ENCODE results near the gene ENGASE. TPM values are rescaled to one million over a fixed set of nuclear protein-coding genes. Genes with fewer than 3 reads are reported as not detected.

The ENGASE gene
- total RNA-seq, 3 donors from 2014 or later = 26.1 to 34.3 (median 30.5) TPM

GRCh38 chr17:79096477-79096876, 21.9 kb downstream of the ENGASE start:
- Mint-ChIP-seq H3K4me3 (no peak overlapping the region), H3K36me3 (ENCODE audit: insufficient read depth) (no peaks in the 10 kb centered on the region), H3K27me3 (ENCODE audit: low read depth) (peaks cover 56% of the 10 kb centered on the region), H3K4me1 (ENCODE audit: low read depth) (peaks cover 10% of the 10 kb centered on the region), H3K9me3 (no peaks in the 10 kb centered on the region)
- no peak for DNase-seq
- ATAC-seq = no peak

GRCh38 chr17:79097226-79098055, 22.8 kb downstream of the ENGASE start:
- Mint-ChIP-seq H3K4me1 (ENCODE audit: low read depth) (peaks cover 8% of the 10 kb centered on the region), H3K27me3 (ENCODE audit: low read depth) (peaks cover 54% of the 10 kb centered on the region), H3K4me3 (no peak overlapping the region), H3K36me3 (ENCODE audit: insufficient read depth) (no peaks in the 10 kb centered on the region), H3K9me3 (no peaks in the 10 kb centered on the region)
- DNase-seq (no peak), ATAC-seq (no peak)

DNA sequence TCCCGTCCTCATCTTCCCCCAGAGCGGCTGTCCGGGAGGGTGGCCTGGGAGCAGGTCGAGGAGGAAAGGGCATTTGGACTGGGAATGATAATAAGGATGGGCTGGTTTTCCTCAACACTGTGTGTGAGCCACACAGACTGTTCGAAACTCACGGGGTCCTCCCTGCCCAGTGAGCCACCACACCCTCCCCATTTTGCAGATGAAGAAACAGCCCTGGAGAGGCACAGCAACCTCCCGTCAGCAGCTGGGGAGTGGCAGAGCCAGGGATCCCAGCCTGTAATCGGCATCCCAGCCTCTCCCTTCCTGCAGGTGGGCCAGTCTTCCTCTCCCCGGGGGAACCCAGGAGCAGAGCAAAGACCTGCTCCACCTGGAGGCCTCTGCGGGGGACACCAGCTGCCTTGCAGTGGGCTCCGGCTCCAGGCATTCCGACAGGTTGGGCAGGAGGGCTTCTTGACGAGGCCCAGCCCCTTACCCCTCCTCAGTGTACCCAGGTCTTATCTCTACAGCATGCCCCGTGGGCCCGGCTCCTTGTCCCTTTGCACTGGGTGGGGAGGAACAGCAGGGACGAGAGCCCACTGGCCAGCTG, 23.8 kb downstream of the ENGASE start:
- Mint-ChIP-seq H3K27me3 (ENCODE audit: low read depth) (peaks cover 59% of the 10 kb centered on the region), H3K9me3 (no peaks in the 10 kb centered on the region), H3K36me3 (ENCODE audit: insufficient read depth) (no peaks in the 10 kb centered on the region), H3K4me3 (no peak overlapping the region), H3K4me1 (ENCODE audit: low read depth) (peaks cover 6% of the 10 kb centered on the region)
- ATAC-seq = no peak
- DNase-seq = no peak

- Mint-ChIP-seq H3K27me3 (ENCODE audit: low read depth) (peaks cover 57% of the 10 kb centered on the region), H3K4me3 (no peak overlapping the region), H3K36me3 (ENCODE audit: insufficient read depth) (no peaks in the 10 kb centered on the region), H3K9me3 (no peaks in the 10 kb centered on the region), H3K4me1 (ENCODE audit: low read depth) (peaks cover 4% of the 10 kb centered on the region)
- ATAC-seq (no peak), DNase-seq (no peak)
Measured at GRCh38 chr17:79100405-79100804, 25.8 kb downstream of the ENGASE start.

DNA sequence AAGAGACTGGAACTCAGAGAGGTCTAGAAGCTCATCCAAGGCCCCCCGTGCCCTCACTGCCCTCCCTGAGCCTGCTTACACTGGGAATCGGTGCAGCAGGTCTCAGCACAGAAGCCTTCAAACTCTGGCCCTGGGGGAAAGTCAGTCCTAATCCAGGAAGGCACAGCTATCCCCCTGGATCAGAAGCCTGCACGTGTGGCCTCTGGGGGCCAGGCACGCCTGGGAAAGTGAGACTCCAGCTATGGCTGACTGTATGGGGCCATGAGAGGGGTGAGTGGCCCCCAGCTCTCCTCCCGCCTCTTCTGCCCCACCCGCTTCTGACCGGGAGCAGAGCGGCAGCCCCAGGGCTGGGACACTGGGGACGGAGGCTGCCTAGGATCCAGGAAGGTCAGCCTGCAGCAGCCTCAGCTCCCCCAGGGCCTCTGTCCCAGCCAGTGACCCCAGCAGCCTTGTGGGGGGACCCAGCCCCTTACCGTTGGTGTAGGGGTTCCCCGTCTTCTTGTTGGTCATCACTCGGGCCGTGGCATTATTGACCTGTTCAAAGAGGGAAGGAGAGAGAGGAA, 26.6 kb downstream of the ENGASE start:
- Mint-ChIP-seq H3K4me1 (ENCODE audit: low read depth) (peaks cover 4% of the 10 kb centered on the region), H3K27me3 (ENCODE audit: low read depth) (peaks cover 51% of the 10 kb centered on the region), H3K4me3 (no peak overlapping the region), H3K9me3 (no peaks in the 10 kb centered on the region), H3K36me3 (ENCODE audit: insufficient read depth) (no peaks in the 10 kb centered on the region)
- ATAC-seq = no peak
- DNase-seq = no peak

GRCh38 chr17:79102214-79102613, 27.6 kb downstream of the ENGASE start:
- peaks cover 4% of the 10 kb centered on the region for H3K4me1 Mint-ChIP-seq (ENCODE audit: low read depth)
- H3K4me3 Mint-ChIP-seq = no peak overlapping the region
- peaks cover 46% of the 10 kb centered on the region for H3K27me3 Mint-ChIP-seq (ENCODE audit: low read depth)
- no peaks in the 10 kb centered on the region for H3K9me3 Mint-ChIP-seq
- no peak for ATAC-seq
- no peaks in the 10 kb centered on the region for H3K36me3 Mint-ChIP-seq (ENCODE audit: insufficient read depth)
- no peak for DNase-seq

DNA sequence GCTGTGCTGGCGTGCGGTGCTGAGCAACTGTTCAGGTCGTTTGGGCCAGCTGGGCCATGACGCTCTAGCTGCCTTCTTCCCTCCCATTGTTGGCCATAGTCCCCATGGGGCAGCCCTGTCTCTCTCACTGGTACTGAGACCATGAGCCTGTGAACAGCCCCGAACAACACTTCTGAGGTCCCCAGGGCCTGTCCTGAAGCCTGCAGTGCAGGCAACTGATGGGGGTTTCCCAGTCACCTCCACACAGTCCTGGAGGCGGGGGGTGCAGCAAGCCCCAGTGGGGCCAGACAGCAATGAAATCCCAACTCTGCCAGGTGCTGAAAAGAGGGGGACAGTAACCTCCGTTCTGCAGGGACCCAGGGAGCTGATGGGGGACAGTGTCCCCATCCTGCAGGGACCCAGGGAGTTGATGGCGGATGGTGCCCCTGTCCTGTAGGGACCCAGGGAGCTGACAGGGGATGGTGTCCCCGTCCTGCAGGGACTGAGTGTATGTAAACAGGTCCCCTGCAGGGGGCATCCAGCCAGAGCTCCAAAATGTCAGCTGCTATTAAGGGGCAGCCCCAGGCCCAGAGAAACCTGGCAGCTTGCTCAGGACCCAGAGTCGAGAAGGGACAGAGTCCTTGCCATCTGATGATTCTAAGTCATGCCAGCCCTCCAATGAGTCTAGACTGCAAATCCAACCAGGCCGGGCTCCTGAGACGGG, 30.4 kb downstream of the ENGASE start:
- no peaks in the 10 kb centered on the region for H3K9me3 Mint-ChIP-seq
- ATAC-seq = no peak
- no peak overlapping the region for H3K4me3 Mint-ChIP-seq
- no peaks in the 10 kb centered on the region for H3K4me1 Mint-ChIP-seq (ENCODE audit: low read depth)
- peaks cover 22% of the 10 kb centered on the region for H3K27me3 Mint-ChIP-seq (ENCODE audit: low read depth)
- DNase-seq = no peak
- H3K36me3 Mint-ChIP-seq (ENCODE audit: insufficient read depth) = no peaks in the 10 kb centered on the region

DNA sequence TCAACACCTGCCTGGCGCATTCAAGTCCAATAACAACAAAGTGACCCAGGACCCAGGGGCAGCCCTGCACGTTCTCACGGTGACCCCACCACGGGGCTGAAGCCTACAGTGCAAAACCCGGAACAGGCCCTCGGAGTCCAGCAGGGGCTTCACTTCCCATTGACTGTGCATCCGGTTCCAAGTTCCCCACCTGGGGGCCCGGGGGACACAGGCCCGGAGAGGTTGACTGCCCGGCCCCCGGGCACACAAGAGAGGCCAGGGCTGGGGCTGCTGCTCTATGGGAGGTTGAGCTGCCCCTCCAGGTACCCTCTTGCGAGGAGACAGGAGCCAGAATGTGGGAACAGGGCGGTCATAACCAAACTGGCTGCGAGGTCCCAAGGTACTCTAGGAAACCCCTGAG, 31.3 kb downstream of the ENGASE start:
- ATAC-seq (no peak), DNase-seq (no peak)
- Mint-ChIP-seq H3K4me1 (ENCODE audit: low read depth) (no peaks in the 10 kb centered on the region), H3K9me3 (no peaks in the 10 kb centered on the region), H3K4me3 (no peak overlapping the region), H3K27me3 (ENCODE audit: low read depth) (peaks cover 17% of the 10 kb centered on the region), H3K36me3 (ENCODE audit: insufficient read depth) (no peaks in the 10 kb centered on the region)

- Mint-ChIP-seq H3K4me3 (no peak overlapping the region), H3K36me3 (ENCODE audit: insufficient read depth) (no peaks in the 10 kb centered on the region), H3K4me1 (ENCODE audit: low read depth) (no peaks in the 10 kb centered on the region), H3K27me3 (ENCODE audit: low read depth) (peaks cover 17% of the 10 kb centered on the region), H3K9me3 (no peaks in the 10 kb centered on the region)
- ATAC-seq = no peak
- no peak for DNase-seq
Measured at GRCh38 chr17:79106958-79107357, 32.3 kb downstream of the ENGASE start.

DNA sequence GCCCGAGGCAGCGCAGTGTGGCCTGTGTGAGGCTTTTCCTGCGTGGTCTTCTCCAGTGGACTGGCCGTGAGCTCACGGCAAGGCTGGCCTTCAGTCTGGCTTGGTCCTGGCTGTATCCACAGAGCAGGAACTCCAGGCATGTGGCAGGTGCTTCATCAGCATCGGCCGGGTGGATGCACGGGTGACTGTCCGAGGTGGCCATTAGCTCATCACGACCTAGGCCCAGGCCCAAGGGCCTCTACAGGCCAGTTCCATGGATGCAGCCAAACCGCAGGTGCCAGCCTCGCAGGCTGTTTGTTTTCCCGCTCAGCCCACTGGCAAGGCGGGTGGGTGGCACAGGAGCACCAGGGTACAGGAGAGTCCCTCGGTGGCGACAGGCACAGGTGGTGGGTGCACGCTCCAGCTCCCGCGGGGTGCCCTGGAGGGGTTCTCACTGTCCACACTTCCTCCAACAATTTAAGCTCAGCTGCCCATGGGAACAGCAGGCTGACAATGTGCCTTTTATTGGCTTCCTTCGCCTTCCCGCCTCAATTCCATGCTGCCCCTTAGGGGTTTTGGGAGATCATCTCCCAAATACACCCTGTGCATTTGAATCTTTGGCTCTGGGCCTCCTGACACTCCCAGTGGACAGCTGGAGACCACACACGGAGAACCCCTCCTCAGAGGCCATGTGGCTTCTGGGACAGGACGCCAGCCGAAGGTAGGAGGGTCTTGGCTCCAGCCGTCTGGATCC, 33.0 kb downstream of the ENGASE start:
- DNase-seq (no peak), ATAC-seq (no peak)
- Mint-ChIP-seq H3K9me3 (no peaks in the 10 kb centered on the region), H3K36me3 (ENCODE audit: insufficient read depth) (no peaks in the 10 kb centered on the region), H3K4me3 (no peak overlapping the region), H3K27me3 (ENCODE audit: low read depth) (peaks cover 14% of the 10 kb centered on the region), H3K4me1 (ENCODE audit: low read depth) (no peaks in the 10 kb centered on the region)

- ATAC-seq (no peak), DNase-seq (no peak)
- H3K4me3 Mint-ChIP-seq = no peak overlapping the region
- H3K36me3 Mint-ChIP-seq (ENCODE audit: insufficient read depth) = no peaks in the 10 kb centered on the region
- H3K4me1 Mint-ChIP-seq (ENCODE audit: low read depth) = no peaks in the 10 kb centered on the region
- no peaks in the 10 kb centered on the region for H3K9me3 Mint-ChIP-seq
- peaks cover 8% of the 10 kb centered on the region for H3K27me3 Mint-ChIP-seq (ENCODE audit: low read depth)
Measured at GRCh38 chr17:79108232-79108850, 33.7 kb downstream of the ENGASE start.

DNA sequence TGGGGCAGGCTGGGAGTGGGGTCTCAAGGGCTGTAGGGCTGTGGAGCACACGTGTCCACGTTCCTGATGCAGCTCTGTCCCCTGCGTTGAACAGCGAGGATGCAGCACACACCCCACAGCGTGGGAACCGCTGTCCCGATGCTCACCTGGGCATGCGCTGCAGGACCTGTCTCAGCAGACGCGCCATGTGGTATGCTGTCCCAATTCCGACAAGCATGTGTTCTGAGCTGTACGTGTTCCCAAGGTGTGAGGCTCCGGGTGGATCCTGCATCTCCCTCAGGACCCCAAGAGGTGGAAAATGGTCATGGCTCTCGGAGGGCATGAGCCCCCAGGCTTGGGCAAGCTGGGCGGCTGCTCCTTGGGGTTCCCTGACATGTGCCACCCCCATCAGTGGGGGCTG, 34.2 kb downstream of the ENGASE start:
- Mint-ChIP-seq H3K4me3 (no peak overlapping the region), H3K4me1 (ENCODE audit: low read depth) (no peaks in the 10 kb centered on the region), H3K36me3 (ENCODE audit: insufficient read depth) (no peaks in the 10 kb centered on the region), H3K9me3 (no peaks in the 10 kb centered on the region), H3K27me3 (ENCODE audit: low read depth) (peaks cover 6% of the 10 kb centered on the region)
- no peak for ATAC-seq
- DNase-seq = no peak

DNA sequence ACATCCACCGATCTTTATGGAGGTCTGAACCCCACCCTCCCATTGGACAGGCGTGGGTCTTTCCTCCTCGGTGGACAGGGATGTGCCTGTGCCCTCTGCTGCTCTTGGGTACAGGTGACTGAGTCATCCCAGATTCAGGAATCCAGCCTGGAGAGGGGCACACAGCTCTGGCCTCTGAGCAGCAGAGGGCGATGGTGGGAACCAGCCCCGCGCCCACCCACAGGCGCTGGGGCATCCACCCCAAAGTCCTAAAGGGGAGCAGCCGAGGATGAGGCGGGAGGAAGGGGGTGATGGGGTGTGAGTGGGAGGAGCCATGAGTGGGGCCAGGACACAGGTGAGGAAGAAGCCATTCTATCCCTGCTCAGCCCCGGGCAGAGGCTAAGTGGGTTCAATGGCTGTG, 35.0 kb downstream of the ENGASE start:
- DNase-seq = no peak
- H3K4me1 Mint-ChIP-seq (ENCODE audit: low read depth) = no peaks in the 10 kb centered on the region
- H3K9me3 Mint-ChIP-seq = no peaks in the 10 kb centered on the region
- H3K4me3 Mint-ChIP-seq = no peak overlapping the region
- ATAC-seq = no peak
- peaks cover 2% of the 10 kb centered on the region for H3K27me3 Mint-ChIP-seq (ENCODE audit: low read depth)
- no peaks in the 10 kb centered on the region for H3K36me3 Mint-ChIP-seq (ENCODE audit: insufficient read depth)

DNA sequence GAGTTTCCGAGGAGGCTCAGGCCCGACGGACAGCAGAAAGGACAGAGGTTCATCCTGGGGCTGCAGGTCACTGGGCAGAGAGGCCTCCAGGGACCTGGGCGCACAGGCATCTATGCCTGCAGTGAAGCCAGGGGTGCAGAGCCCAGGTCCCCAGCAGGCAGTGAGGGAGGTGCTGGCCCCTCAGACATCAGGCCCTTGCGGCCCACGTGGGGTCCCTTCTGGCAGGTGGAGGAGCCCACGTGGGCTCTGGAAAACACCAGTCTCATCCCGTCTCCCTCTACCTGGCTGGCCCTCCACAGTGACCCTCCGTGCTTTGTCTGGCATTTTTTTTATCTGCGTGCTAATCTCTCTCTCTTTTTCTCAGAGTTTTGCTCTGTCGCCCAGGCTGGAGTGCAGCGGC, 36.5 kb downstream of the ENGASE start:
- Mint-ChIP-seq H3K4me3 (no peak overlapping the region), H3K36me3 (ENCODE audit: insufficient read depth) (no peaks in the 10 kb centered on the region), H3K4me1 (ENCODE audit: low read depth) (no peaks in the 10 kb centered on the region), H3K9me3 (no peaks in the 10 kb centered on the region), H3K27me3 (ENCODE audit: low read depth) (peaks cover 2% of the 10 kb centered on the region)
- DNase-seq = no peak
- ATAC-seq = no peak

Data from activated T-cell treated with anti-CD3 and anti-CD28 coated beads, Interleukin-2, amount 50 U/mL, for 4 hours (primary cell).